ENCODE data around the gene ST3GAL3.

Gene ST3GAL3

DNA sequence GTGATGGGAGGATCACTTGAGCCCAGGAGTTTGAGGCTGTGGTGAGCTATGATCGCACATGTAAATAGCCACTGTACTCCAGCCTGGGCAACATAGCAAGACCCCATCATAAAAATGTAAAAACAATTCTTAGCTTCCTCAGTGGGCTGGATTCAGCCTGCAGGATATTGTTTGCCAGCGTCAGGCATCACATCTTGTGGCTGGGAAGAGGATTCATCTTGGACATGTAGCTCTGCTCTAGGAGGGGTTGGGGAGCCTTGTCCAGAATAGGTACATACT is 19.3 kb upstream of the ST3GAL3 start:
- Histone ChIP-seq H2AFZ (ENCODE audit: low read depth, low read length) (no peak overlapping the region), H3K9ac (ENCODE audit: low read depth, low read length) (no peak overlapping the region), H3K4me2 (ENCODE audit: insufficient read depth, low read length) (no peak overlapping the region), H3K36me3 (ENCODE audit: insufficient read depth, low read length) (peaks cover 95% of the 10 kb centered on the region), H3K9me3 (ENCODE audit: insufficient read depth, low read length, severe bottlenecking) (no peaks in the 10 kb centered on the region), H3K4me1 (ENCODE audit: insufficient read depth, low read length) (no peaks in the 10 kb centered on the region), H3K4me3 (ENCODE audit: low read depth in 1 of 2, low read length in 2 of 2) (no peak overlapping the region), H3K27me3 (ENCODE audit: insufficient read depth, low read length, poor library complexity) (no peaks in the 10 kb centered on the region), H3K79me2 (ENCODE audit: insufficient read depth, low read length) (no peaks in the 10 kb centered on the region), H3K27ac (ENCODE audit: low read length) (no peak overlapping the region), H4K20me1 (ENCODE audit: insufficient read depth, low read length) (no peaks in the 10 kb centered on the region)
- TF ChIP-seq, protein P1, sequence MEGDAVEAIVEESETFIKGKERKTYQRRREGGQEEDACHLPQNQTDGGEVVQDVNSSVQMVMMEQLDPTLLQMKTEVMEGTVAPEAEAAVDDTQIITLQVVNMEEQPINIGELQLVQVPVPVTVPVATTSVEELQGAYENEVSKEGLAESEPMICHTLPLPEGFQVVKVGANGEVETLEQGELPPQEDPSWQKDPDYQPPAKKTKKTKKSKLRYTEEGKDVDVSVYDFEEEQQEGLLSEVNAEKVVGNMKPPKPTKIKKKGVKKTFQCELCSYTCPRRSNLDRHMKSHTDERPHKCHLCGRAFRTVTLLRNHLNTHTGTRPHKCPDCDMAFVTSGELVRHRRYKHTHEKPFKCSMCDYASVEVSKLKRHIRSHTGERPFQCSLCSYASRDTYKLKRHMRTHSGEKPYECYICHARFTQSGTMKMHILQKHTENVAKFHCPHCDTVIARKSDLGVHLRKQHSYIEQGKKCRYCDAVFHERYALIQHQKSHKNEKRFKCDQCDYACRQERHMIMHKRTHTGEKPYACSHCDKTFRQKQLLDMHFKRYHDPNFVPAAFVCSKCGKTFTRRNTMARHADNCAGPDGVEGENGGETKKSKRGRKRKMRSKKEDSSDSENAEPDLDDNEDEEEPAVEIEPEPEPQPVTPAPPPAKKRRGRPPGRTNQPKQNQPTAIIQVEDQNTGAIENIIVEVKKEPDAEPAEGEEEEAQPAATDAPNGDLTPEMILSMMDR (IDR thresholded peaks at IDR 0.05; ENCODE audit: borderline replicate concordance, extremely low read depth, low read length, poor library complexity, severe bottlenecking): no peak
- TF ChIP-seq EZH2 (IDR thresholded peaks at IDR 0.05; ENCODE audit: borderline replicate concordance, low read depth, low read length, severe bottlenecking): no peak
- ATAC-seq (ENCODE audit: insufficient read depth, low read depth) (no peak), DNase-seq (no peak)

DNA sequence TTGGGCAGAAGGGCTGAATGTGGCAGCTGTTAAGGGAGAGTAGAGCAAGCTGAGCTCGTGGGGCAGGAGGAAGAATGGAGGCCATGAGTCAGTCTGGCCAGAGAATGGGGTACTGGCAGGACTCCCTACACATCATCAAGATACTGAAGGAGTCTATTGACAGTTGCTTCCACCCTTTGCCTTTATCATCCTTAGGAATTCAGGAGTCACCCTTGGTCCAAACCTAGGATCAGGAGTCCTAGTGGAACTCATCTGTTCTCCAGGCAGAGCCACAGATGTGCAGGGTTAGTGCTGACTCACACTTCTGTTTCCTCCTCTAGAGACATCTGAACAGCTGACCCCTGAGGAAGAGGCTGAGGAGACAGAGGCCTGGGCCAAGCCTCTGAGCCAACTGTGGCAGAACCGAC is 18.7 kb upstream of the ST3GAL3 start:
- H3K4me3 ChIP-seq (ENCODE audit: low read depth in 1 of 2, low read length in 2 of 2): no peak overlapping the region
- no peak overlapping the region for H3K27ac ChIP-seq (ENCODE audit: low read length)
- TF ChIP-seq EZH2 (IDR thresholded peaks at IDR 0.05; ENCODE audit: borderline replicate concordance, low read depth, low read length, severe bottlenecking): no peak
- TF ChIP-seq, protein P1 (IDR thresholded peaks at IDR 0.05; ENCODE audit: borderline replicate concordance, extremely low read depth, low read length, poor library complexity, severe bottlenecking): no peak
- no peaks in the 10 kb centered on the region for H3K9me3 ChIP-seq (ENCODE audit: insufficient read depth, low read length, severe bottlenecking)
- H3K9ac ChIP-seq (ENCODE audit: low read depth, low read length): no peak overlapping the region
- no peaks in the 10 kb centered on the region for H3K79me2 ChIP-seq (ENCODE audit: insufficient read depth, low read length)
- no peaks in the 10 kb centered on the region for H4K20me1 ChIP-seq (ENCODE audit: insufficient read depth, low read length)
- H3K27me3 ChIP-seq (ENCODE audit: insufficient read depth, low read length, poor library complexity): no peaks in the 10 kb centered on the region
- no peak for DNase-seq
- H3K4me1 ChIP-seq (ENCODE audit: insufficient read depth, low read length): no peaks in the 10 kb centered on the region
- H3K36me3 ChIP-seq (ENCODE audit: insufficient read depth, low read length): peaks cover 95% of the 10 kb centered on the region
- ATAC-seq (ENCODE audit: insufficient read depth, low read depth): no peak; the same call in 2 of the 3 replicates
- no peak overlapping the region for H2AFZ ChIP-seq (ENCODE audit: low read depth, low read length)
- no peak overlapping the region for H3K4me2 ChIP-seq (ENCODE audit: insufficient read depth, low read length)

DNA sequence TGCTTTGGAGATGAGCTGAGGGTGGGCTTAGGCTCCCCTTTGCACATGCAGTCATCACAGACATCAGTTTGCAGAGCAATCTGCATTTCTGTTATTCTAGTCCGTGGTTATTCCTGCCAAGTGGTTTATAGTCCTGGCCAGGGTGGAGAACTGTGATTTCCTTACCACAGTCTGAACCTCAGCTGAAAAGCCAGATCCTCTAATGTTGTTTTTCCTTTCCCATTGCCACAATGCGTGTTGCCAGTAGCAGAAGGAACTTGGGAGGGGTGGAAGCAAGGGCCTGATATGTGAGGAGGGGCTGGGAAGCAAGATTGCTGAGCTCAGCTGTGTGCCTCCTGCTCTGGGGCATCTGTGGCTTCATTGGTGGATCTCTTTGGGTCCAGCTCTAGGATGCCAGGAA is 18.0 kb upstream of the ST3GAL3 start:
- TF ChIP-seq, protein P1 (IDR thresholded peaks at IDR 0.05; ENCODE audit: borderline replicate concordance, extremely low read depth, low read length, poor library complexity, severe bottlenecking): no peak
- H3K36me3 ChIP-seq (ENCODE audit: insufficient read depth, low read length): peaks cover 94% of the 10 kb centered on the region
- H3K4me3 ChIP-seq (ENCODE audit: low read depth in 1 of 2, low read length in 2 of 2): no peak overlapping the region
- H2AFZ ChIP-seq (ENCODE audit: low read depth, low read length): no peak overlapping the region
- no peak overlapping the region for H3K27ac ChIP-seq (ENCODE audit: low read length)
- H3K4me2 ChIP-seq (ENCODE audit: insufficient read depth, low read length): no peak overlapping the region
- no peaks in the 10 kb centered on the region for H3K79me2 ChIP-seq (ENCODE audit: insufficient read depth, low read length)
- H3K4me1 ChIP-seq (ENCODE audit: insufficient read depth, low read length): no peaks in the 10 kb centered on the region
- ATAC-seq (ENCODE audit: insufficient read depth, low read depth) (no peak), DNase-seq (no peak)
- H3K27me3 ChIP-seq (ENCODE audit: insufficient read depth, low read length, poor library complexity): no peaks in the 10 kb centered on the region
- no peaks in the 10 kb centered on the region for H4K20me1 ChIP-seq (ENCODE audit: insufficient read depth, low read length)
- H3K9ac ChIP-seq (ENCODE audit: low read depth, low read length): no peak overlapping the region
- no peaks in the 10 kb centered on the region for H3K9me3 ChIP-seq (ENCODE audit: insufficient read depth, low read length, severe bottlenecking)

All from DND-41 (cell line).